Mononuclear cell (primary cell): ENCODE measurements around the gene ATP11A. TPM values are rescaled to one million over a fixed set of nuclear protein-coding genes. Genes with fewer than 3 reads are reported as not detected.

Experiments used
- H3K27me3 ChIP-seq: 2 replicates; pipeline ENCODE4 v1.6.0; 2011; ENCODE audit warnings: low read length, control low read depth; ENCODE audit not compliant: insufficient read depth
- H3K4me1 ChIP-seq: 2 replicates; pipeline ENCODE4 v1.5.1; 2011; ENCODE audit warnings: mild to moderate bottlenecking, low read length, control low read depth; ENCODE audit not compliant: insufficient read depth
- H3K4me3 ChIP-seq: 2 replicates; pipeline ENCODE4 v1.5.1; 2011; ENCODE audit warnings: mild to moderate bottlenecking, low read length, moderate library complexity
- H3K9me3 ChIP-seq: 2 replicates; pipeline ENCODE4 v1.5.1; 2011; ENCODE audit warnings: low read depth, mild to moderate bottlenecking, control low read depth, low read length
- total RNA-seq: library from RNA; depleted of rRNA; stranded (reverse); fragments of >200 nt; gene quantifications from one replicate; pipeline ENCODE4 v1.2.3, GENCODE V29; 2012

Gene ATP11A
- total RNA-seq, 1 donor: 24.9 TPM

GRCh38 chr13:112756967-112757758 is 67.3 kb downstream of the ATP11A start:
- Histone ChIP-seq H3K4me1 (peaks cover 4% of the 10 kb centered on the region), H3K4me3 (no peak overlapping the region), H3K9me3 (no peaks in the 10 kb centered on the region), H3K27me3 (no peaks in the 10 kb centered on the region)

GRCh38 chr13:112757759-112758086 is 67.9 kb downstream of the ATP11A start:
- H3K4me3 ChIP-seq: no peak overlapping the region
- no peaks in the 10 kb centered on the region for H3K9me3 ChIP-seq
- no peaks in the 10 kb centered on the region for H3K27me3 ChIP-seq
- peaks cover 4% of the 10 kb centered on the region for H3K4me1 ChIP-seq

GRCh38 chr13:112759053-112759452 is 69.2 kb downstream of the ATP11A start:
- Histone ChIP-seq H3K4me3 (no peak overlapping the region), H3K9me3 (no peaks in the 10 kb centered on the region), H3K4me1 (peaks cover 4% of the 10 kb centered on the region), H3K27me3 (no peaks in the 10 kb centered on the region)

GRCh38 chr13:112759827-112760226 is 70.0 kb downstream of the ATP11A start:
- H3K4me1 ChIP-seq: peaks cover 4% of the 10 kb centered on the region
- no peaks in the 10 kb centered on the region for H3K9me3 ChIP-seq
- H3K4me3 ChIP-seq: no peak overlapping the region
- H3K27me3 ChIP-seq: no peaks in the 10 kb centered on the region

- peaks cover 4% of the 10 kb centered on the region for H3K4me1 ChIP-seq
- no peak overlapping the region for H3K4me3 ChIP-seq
- no peaks in the 10 kb centered on the region for H3K9me3 ChIP-seq
- H3K27me3 ChIP-seq: no peaks in the 10 kb centered on the region
These were observed 70.6 kb downstream of the ATP11A start for GRCh38 chr13:112760435-112760834.

- Histone ChIP-seq H3K4me3 (no peak overlapping the region), H3K4me1 (peaks cover 4% of the 10 kb centered on the region)
These were observed 71.1 kb downstream of the ATP11A start for GRCh38 chr13:112760931-112761330.

GRCh38 chr13:112761701-112762689 is 72.2 kb downstream of the ATP11A start:
- H3K27me3 ChIP-seq: no peaks in the 10 kb centered on the region
- no peaks in the 10 kb centered on the region for H3K9me3 ChIP-seq
- no peak overlapping the region for H3K4me3 ChIP-seq
- peaks cover 4% of the 10 kb centered on the region for H3K4me1 ChIP-seq

More at GRCh38 chr13:112760931-112761330, 71.1 kb downstream of the ATP11A start:
- Histone ChIP-seq H3K9me3 (no peaks in the 10 kb centered on the region), H3K27me3 (no peaks in the 10 kb centered on the region)

GRCh38 chr13:112762690-112763080 is 72.8 kb downstream of the ATP11A start:
- Histone ChIP-seq H3K4me3 (no peak overlapping the region), H3K27me3 (no peaks in the 10 kb centered on the region), H3K4me1 (peaks cover 8% of the 10 kb centered on the region), H3K9me3 (no peaks in the 10 kb centered on the region)

GRCh38 chr13:112764028-112764427 is 74.2 kb downstream of the ATP11A start:
- H3K27me3 ChIP-seq: no peaks in the 10 kb centered on the region
- H3K9me3 ChIP-seq: no peaks in the 10 kb centered on the region
- H3K4me1 ChIP-seq: peaks cover 20% of the 10 kb centered on the region
- H3K4me3 ChIP-seq: no peak overlapping the region

- Histone ChIP-seq H3K9me3 (no peaks in the 10 kb centered on the region), H3K4me3 (no peak overlapping the region), H3K27me3 (no peaks in the 10 kb centered on the region), H3K4me1 (peaks cover 22% of the 10 kb centered on the region)
These were observed 75.2 kb downstream of the ATP11A start for GRCh38 chr13:112764864-112765561.

- Histone ChIP-seq H3K4me3 (no peak overlapping the region), H3K4me1 (peaks cover 22% of the 10 kb centered on the region), H3K9me3 (no peaks in the 10 kb centered on the region), H3K27me3 (no peaks in the 10 kb centered on the region)
These were observed 75.9 kb downstream of the ATP11A start for GRCh38 chr13:112765731-112766130.

GRCh38 chr13:112766336-112766735 is 76.5 kb downstream of the ATP11A start:
- Histone ChIP-seq H3K27me3 (no peaks in the 10 kb centered on the region), H3K4me3 (no peak overlapping the region)

GRCh38 chr13:112767506-112768471 is 78.0 kb downstream of the ATP11A start:
- no peaks in the 10 kb centered on the region for H3K27me3 ChIP-seq
- peaks cover 22% of the 10 kb centered on the region for H3K4me1 ChIP-seq
- no peaks in the 10 kb centered on the region for H3K9me3 ChIP-seq
- H3K4me3 ChIP-seq: no peak overlapping the region

More at GRCh38 chr13:112766336-112766735, 76.5 kb downstream of the ATP11A start:
- no peaks in the 10 kb centered on the region for H3K9me3 ChIP-seq
- H3K4me1 ChIP-seq: peaks cover 22% of the 10 kb centered on the region
